ENCODE measurements around the gene KCNH4. TPM values are rescaled to one million over a fixed set of nuclear protein-coding genes. Genes with fewer than 3 reads are reported as not detected.

KCNH4 gene
- total RNA-seq, 1 experiment from 2014 or later, result 0.28 TPM

DNA sequence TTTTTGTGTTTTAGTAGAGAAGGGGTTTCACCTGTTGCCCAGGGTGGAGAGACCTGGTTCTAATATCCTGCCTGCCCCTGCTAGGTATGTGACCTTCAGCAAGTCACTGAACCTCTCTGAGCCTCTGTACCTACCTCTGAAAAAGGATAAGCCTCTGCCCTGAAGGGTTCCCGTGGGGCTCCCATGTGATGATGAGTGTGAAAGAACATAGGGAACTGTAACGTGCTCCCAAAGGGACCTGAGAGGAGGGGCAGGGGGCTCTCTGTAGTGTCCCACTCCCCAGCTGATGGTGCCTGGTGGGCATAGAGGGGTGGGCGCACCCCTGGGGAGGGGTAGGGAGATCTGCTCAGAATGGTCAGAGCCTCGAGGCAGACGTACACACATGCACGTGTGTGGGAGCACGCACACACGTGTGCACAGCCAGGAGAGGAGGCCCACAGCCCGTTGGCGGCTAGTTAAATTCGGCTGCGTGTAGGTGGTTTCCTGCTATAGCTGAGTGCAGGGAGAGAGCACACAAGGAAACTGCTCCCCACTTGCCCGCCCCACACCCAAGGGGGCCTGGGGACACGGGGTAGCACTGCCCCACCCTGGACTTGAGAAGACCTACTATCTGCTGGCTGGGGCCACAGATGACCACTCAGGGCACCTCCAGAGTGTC lies 6.7 kb downstream of the KCNH4 start:
- Histone ChIP-seq H3K4me3 (ENCODE audit: low read depth, low read length, poor library complexity, severe bottlenecking) (no peak overlapping the region), H3K27ac (ENCODE audit: low read depth, low read length, poor library complexity, severe bottlenecking) (no peak overlapping the region), H3K9me3 (ENCODE audit: low read depth, low read length, poor library complexity, severe bottlenecking) (no peaks in the 10 kb centered on the region), H3K27me3 (replicated peaks; ENCODE audit: insufficient read depth, low read depth, low read length, poor library complexity) (no peaks in the 10 kb centered on the region), H3K36me3 (ENCODE audit: insufficient read depth, low read length, poor library complexity, severe bottlenecking) (no peaks in the 10 kb centered on the region), H3K4me1 (ENCODE audit: insufficient read depth, low read length, poor library complexity, severe bottlenecking) (no peaks in the 10 kb centered on the region)
- TF ChIP-seq, protein P1, sequence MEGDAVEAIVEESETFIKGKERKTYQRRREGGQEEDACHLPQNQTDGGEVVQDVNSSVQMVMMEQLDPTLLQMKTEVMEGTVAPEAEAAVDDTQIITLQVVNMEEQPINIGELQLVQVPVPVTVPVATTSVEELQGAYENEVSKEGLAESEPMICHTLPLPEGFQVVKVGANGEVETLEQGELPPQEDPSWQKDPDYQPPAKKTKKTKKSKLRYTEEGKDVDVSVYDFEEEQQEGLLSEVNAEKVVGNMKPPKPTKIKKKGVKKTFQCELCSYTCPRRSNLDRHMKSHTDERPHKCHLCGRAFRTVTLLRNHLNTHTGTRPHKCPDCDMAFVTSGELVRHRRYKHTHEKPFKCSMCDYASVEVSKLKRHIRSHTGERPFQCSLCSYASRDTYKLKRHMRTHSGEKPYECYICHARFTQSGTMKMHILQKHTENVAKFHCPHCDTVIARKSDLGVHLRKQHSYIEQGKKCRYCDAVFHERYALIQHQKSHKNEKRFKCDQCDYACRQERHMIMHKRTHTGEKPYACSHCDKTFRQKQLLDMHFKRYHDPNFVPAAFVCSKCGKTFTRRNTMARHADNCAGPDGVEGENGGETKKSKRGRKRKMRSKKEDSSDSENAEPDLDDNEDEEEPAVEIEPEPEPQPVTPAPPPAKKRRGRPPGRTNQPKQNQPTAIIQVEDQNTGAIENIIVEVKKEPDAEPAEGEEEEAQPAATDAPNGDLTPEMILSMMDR (conservative IDR thresholded peaks at IDR 0.05; ENCODE audit: low read depth, low read length), result no peak
- TF ChIP-seq EZH2 (IDR thresholded peaks at IDR 0.05; ENCODE audit: borderline replicate concordance, low read depth, low read length, poor library complexity, severe bottlenecking), result no peak
- BruUV-seq (replicated peaks), result no TSS peak
- intact Hi-C loops (cut with micrococcal nuclease; ENCODE audit: unreplicated experiment), result no loop called here
- DNase-seq (ENCODE audit: low spot score), result no peak
- CTCF ChIA-PET, result no interaction called here
- POLR2A ChIA-PET (ENCODE audit: low non-redundant PET), result no interaction called here

DNA sequence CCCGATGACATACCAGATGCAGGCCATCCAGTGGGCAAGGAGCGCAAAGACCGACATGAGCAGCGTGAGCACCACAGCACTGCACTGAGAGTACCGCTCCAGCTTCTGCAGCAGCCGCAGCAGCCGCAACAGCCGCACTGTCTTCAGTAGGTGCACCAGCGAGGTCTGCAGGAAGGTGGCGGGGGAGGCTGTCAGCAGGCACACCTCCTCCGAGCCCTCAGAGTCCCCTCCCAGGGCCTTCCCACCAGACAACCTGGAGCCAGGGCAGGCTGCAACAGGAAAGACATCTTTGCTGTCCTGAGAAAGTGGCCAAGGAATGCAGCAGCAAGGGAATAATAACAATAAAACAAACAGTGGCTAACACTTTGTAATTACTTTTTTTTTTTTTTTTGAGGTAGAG lies 9.1 kb downstream of the KCNH4 start:
- Histone ChIP-seq H3K36me3 (ENCODE audit: insufficient read depth, low read length, poor library complexity, severe bottlenecking) (no peaks in the 10 kb centered on the region), H3K9me3 (ENCODE audit: low read depth, low read length, poor library complexity, severe bottlenecking) (no peaks in the 10 kb centered on the region), H3K27ac (ENCODE audit: low read depth, low read length, poor library complexity, severe bottlenecking) (no peak overlapping the region), H3K4me1 (ENCODE audit: insufficient read depth, low read length, poor library complexity, severe bottlenecking) (no peaks in the 10 kb centered on the region), H3K27me3 (replicated peaks; ENCODE audit: insufficient read depth, low read depth, low read length, poor library complexity) (no peaks in the 10 kb centered on the region), H3K4me3 (ENCODE audit: low read depth, low read length, poor library complexity, severe bottlenecking) (no peak overlapping the region)
- no TSS peak for BruUV-seq (replicated peaks)
- TF ChIP-seq, protein P1 (conservative IDR thresholded peaks at IDR 0.05; ENCODE audit: low read depth, low read length), result no peak
- TF ChIP-seq EZH2 (IDR thresholded peaks at IDR 0.05; ENCODE audit: borderline replicate concordance, low read depth, low read length, poor library complexity, severe bottlenecking), result no peak
- ChIA-PET CTCF (no interaction called here), POLR2A (ENCODE audit: low non-redundant PET) (no interaction called here)
- intact Hi-C loops (cut with micrococcal nuclease; ENCODE audit: unreplicated experiment), result no loop called here
- no peak for DNase-seq (ENCODE audit: low spot score)

- no peak for DNase-seq (ENCODE audit: low spot score)
These were observed 11.6 kb downstream of the KCNH4 start for GRCh38 chr17:42169351-42169750.

More at GRCh38 chr17:42169351-42169750, 11.6 kb downstream of the KCNH4 start:
- Histone ChIP-seq H3K4me3 (ENCODE audit: low read depth, low read length, poor library complexity, severe bottlenecking) (no peak overlapping the region), H3K27ac (ENCODE audit: low read depth, low read length, poor library complexity, severe bottlenecking) (no peak overlapping the region), H3K27me3 (replicated peaks; ENCODE audit: insufficient read depth, low read depth, low read length, poor library complexity) (no peaks in the 10 kb centered on the region), H3K4me1 (ENCODE audit: insufficient read depth, low read length, poor library complexity, severe bottlenecking) (no peaks in the 10 kb centered on the region), H3K36me3 (ENCODE audit: insufficient read depth, low read length, poor library complexity, severe bottlenecking) (no peaks in the 10 kb centered on the region), H3K9me3 (ENCODE audit: low read depth, low read length, poor library complexity, severe bottlenecking) (no peaks in the 10 kb centered on the region)
- POLR2A ChIA-PET (ENCODE audit: low non-redundant PET), result no interaction called here
- TF ChIP-seq EZH2 (IDR thresholded peaks at IDR 0.05; ENCODE audit: borderline replicate concordance, low read depth, low read length, poor library complexity, severe bottlenecking), result no peak
- TF ChIP-seq, protein P1 (conservative IDR thresholded peaks at IDR 0.05; ENCODE audit: low read depth, low read length), result no peak
- no TSS peak for BruUV-seq (replicated peaks)
- intact Hi-C loops (cut with micrococcal nuclease; ENCODE audit: unreplicated experiment), result no loop called here
- CTCF ChIA-PET, result no interaction called here
